ENCODE measurements around the gene RGMA. TPM values are rescaled to one million over a fixed set of nuclear protein-coding genes. Genes with fewer than 3 reads are reported as not detected.

RGMA gene
- total and polyA plus RNA-seq, 2 of the 8 experiments (the other 6 are each of a cell fraction or from before 2014, with no cell fraction given): 19.9 to 39.8 TPM

DNA sequence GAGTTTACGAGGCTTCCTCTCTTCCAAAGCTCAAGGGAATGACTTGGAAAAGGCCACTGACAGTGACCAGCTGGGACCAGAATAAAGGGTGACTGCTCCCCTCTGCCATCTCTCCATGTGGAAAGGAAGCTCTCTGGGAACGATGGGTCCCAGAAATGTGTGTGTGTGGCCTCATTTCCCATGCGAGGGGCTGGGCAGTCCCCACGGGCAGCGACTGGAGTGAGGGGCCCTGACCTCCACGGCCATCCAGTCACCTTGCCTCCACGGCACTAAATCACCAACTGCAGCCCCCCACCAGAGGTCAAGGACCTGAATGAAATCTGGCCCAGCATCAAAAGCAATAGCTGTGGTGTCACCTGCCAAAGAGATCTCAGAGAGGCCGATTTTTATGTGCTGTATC is 29.6 kb downstream of the RGMA start:
- H4K8ac ChIP-seq (ENCODE audit: extremely low read depth, insufficient read depth, low read length): no peak overlapping the region
- no peaks in the 10 kb centered on the region for H3K9me3 ChIP-seq (ENCODE audit: insufficient read depth in 2 of 2, low read depth in 1 of 2, low read length in 1 of 2)
- no peak overlapping the region for H3K4ac ChIP-seq (replicated peaks; ENCODE audit: insufficient read length, low read depth, low read length)
- POLR2A ChIA-PET (ENCODE audit: partially characterized antibody): interaction anchor here (0.7 to 6.3 kb wide), 8 partner anchors 8 to 272 kb away, joined by 3 to 62 read pairs (median 4); no protein-coding TSS in a partner anchor
- no peak overlapping the region for H4K91ac ChIP-seq (replicated peaks; ENCODE audit: insufficient read length, low read length)
- H2BK15ac ChIP-seq (ENCODE audit: low read length): 0 out of 2 replicates have a peak overlapping the region, but pooled peaks have one; percentile 95
- no peak overlapping the region for H3K4me3 ChIP-seq (ENCODE audit: extremely low read depth in 1 of 4, insufficient read depth in 2 of 4, low read depth in 3 of 4, low read length in 4 of 4)
- H3K23ac ChIP-seq (ENCODE audit: insufficient read length): no peak overlapping the region
- peaks cover 42% of the 10 kb centered on the region for H3K79me1 ChIP-seq (ENCODE audit: low read depth, low read length)
- no peak overlapping the region for H3K56ac ChIP-seq (replicated peaks; ENCODE audit: insufficient read length, low read depth, low read length)
- H3K79me2 ChIP-seq (ENCODE audit: control insufficient read depth in 1 of 2, insufficient read depth in 2 of 2, low read length in 2 of 2): peaks cover 11 to 83% of the 10 kb centered on the region in 2 experiments; a peak in 3 of 4 replicates
- peak overlapping the region; percentile 66; the same call in 1 of the 2 replicates for H2AK5ac ChIP-seq (ENCODE audit: low read depth, low read length)
- H3K4me1 ChIP-seq (replicated peaks in 1 of 4; ENCODE audit: control insufficient read depth in 3 of 4, insufficient read depth in 4 of 4, low read length in 3 of 4): peaks cover 21 to 69% (median 42%) of the 10 kb centered on the region in 4 experiments
- no peak overlapping the region for H3K27ac ChIP-seq (ENCODE audit: low read depth, low read length)
- FAIRE-seq: no peak
- H3K36me3 ChIP-seq (ENCODE audit: control insufficient read depth in 2 of 4, insufficient read depth in 4 of 4, low read length in 3 of 4): peaks cover 6 to 74% (median 12%) of the 10 kb centered on the region in 4 experiments; a peak in 7 of 8 replicates
- no peaks in the 10 kb centered on the region for H3K27me3 ChIP-seq (replicated peaks in 1 of 4; ENCODE audit: control insufficient read depth in 3 of 4, extremely low read depth in 1 of 4, insufficient read depth in 3 of 4, low read length in 3 of 4)
- WGBS, 2 experiments (ENCODE audit: extremely low coverage in 1 of 2, insufficient coverage in 1 of 2, insufficient read length in 1 of 2, insufficient replicate concordance in 2 of 2, low coverage in 1 of 2, low lambda C conversion rate in 2 of 2, missing lambda C conversion rate in 1 of 2): 78% methylated on average over 8 of the region's 8 CpGs; no CpG with 5 or more reads in 1 of the 2 experiments
- H2BK20ac ChIP-seq (ENCODE audit: low read length): 0 out of 2 replicates have a peak overlapping the region, but pooled peaks have one; percentile 86
- no peak overlapping the region for H4K5ac ChIP-seq (ENCODE audit: insufficient read length, low read depth, low read length)
- peak overlapping the region; percentile 85; the same call in 1 of the 2 replicates for H2BK12ac ChIP-seq (ENCODE audit: low read depth, low read length)
- peak overlapping the region; percentile 90 for H3K18ac ChIP-seq (ENCODE audit: extremely low read depth, low read length)
- no peak overlapping the region for H2AFZ ChIP-seq (ENCODE audit: low read length)
- H2BK5ac ChIP-seq (ENCODE audit: low read depth, low read length): peak overlapping the region; percentile 94; the same call in 1 of the 2 replicates
- H2BK120ac ChIP-seq (replicated peaks; ENCODE audit: low read depth, low read length): no peak overlapping the region
- no peak overlapping the region for H3K9ac ChIP-seq (replicated peaks in 1 of 4; ENCODE audit: extremely low read depth in 1 of 4, low read depth in 3 of 4, low read length in 3 of 4)
- CTCF ChIA-PET (ENCODE audit: partially characterized antibody): interaction anchor here (0.7 to 15.8 kb wide), 13 partner anchors 8 to 1060 kb away, joined by 3 to 119 read pairs (median 11); no protein-coding TSS in a partner anchor
- 0 out of 4 replicates have a peak overlapping the region, but pooled peaks of 1 of the 2 experiments have one; percentile 22 for H3K4me2 ChIP-seq (ENCODE audit: insufficient read depth in 1 of 2, low read depth in 2 of 2, low read length in 2 of 2)
- peaks cover 24 to 36% of the 10 kb centered on the region in 2 experiments for H4K20me1 ChIP-seq (replicated peaks in 1 of 2; ENCODE audit: control insufficient read depth in 1 of 2, insufficient read depth in 2 of 2, low read length in 2 of 2)
- DNase-seq (ENCODE audit: low read depth in 1 of 2, low spot score in 2 of 2): no peak
- no peaks in the 10 kb centered on the region for H3K23me2 ChIP-seq (ENCODE audit: low read depth, low read length)
- H3K14ac ChIP-seq (ENCODE audit: insufficient read length): no peak overlapping the region
- TF ChIP-seq NANOG (IDR thresholded peaks at IDR 0.05; ENCODE audit: insufficient read depth, low read depth, low read length, poor library complexity, severe bottlenecking) (no peak), GABPA (IDR thresholded peaks at IDR 0.05; ENCODE audit: borderline replicate concordance, insufficient read depth, low read length) (no peak), RBBP5 (IDR thresholded peaks at IDR 0.05; ENCODE audit: borderline replicate concordance, low read depth, low read length) (no peak), YY1 (IDR thresholded peaks at IDR 0.05; ENCODE audit: low read depth, low read length) (no peak), CTBP2 (IDR thresholded peaks at IDR 0.05; ENCODE audit: borderline replicate concordance, insufficient read depth, insufficient read length, low read length) (no peak), PHF8 (conservative IDR thresholded peaks at IDR 0.05; ENCODE audit: low read depth, low read length) (no peak), SIN3A (conservative IDR thresholded peaks at IDR 0.05 in 1 of 2, IDR thresholded peaks at IDR 0.05 in 1 of 2; ENCODE audit: low read depth in 1 of 2, low read length in 2 of 2) (no peak), TAF1 (IDR thresholded peaks at IDR 0.05; ENCODE audit: low read depth, low read length) (no peak), RXRA (IDR thresholded peaks at IDR 0.05; ENCODE audit: insufficient read depth, low read depth, low read length) (no peak), BACH1 (IDR thresholded peaks at IDR 0.05; ENCODE audit: low read length) (no peak), SUZ12 (IDR thresholded peaks at IDR 0.05; ENCODE audit: low read length) (no peak)

All from H1 (cell line).